WTC11 (cell line): ENCODE results near the gene PAXIP1.

Experiments
- CREB1 ChIP-seq: sonication (generic); formaldehyde crosslinking; IDR thresholded peaks from 2 replicates; pipeline ENCODE4 v1.8.0; 2023; ENCODE audit warnings: mild to moderate bottlenecking, missing genetic modification reagents
- ELF4 ChIP-seq: sonication (generic); formaldehyde crosslinking; IDR thresholded peaks from 2 replicates; pipeline ENCODE4 v1.8.1; 2022; ENCODE audit warnings: low read depth, mild to moderate bottlenecking, moderate library complexity, missing genetic modification reagents
- JUN ChIP-seq: sonication (generic); formaldehyde crosslinking; IDR thresholded peaks from 2 replicates; pipeline ENCODE4 v1.8.0; 2023; ENCODE audit warnings: mild to moderate bottlenecking, missing genetic modification reagents
- MXD4 ChIP-seq: fragments of 250-450 bp; sonication (Bioruptor Pico); IDR thresholded peaks from 2 replicates; pipeline ENCODE4 v1.8.0; 2021; ENCODE audit warnings: mild to moderate bottlenecking, moderate library complexity, borderline replicate concordance
- NR3C1 ChIP-seq: sonication (generic); formaldehyde crosslinking; conservative IDR thresholded peaks from 2 replicates; pipeline ENCODE4 v1.8.1; 2023; ENCODE audit warnings: low read depth, mild to moderate bottlenecking, missing genetic modification reagents
- RELA ChIP-seq: sonication (generic); formaldehyde crosslinking; IDR thresholded peaks from 2 replicates; pipeline ENCODE4 v1.8.1; 2022; ENCODE audit warnings: missing genetic modification reagents, mild to moderate bottlenecking, borderline replicate concordance
- ZNF121 ChIP-seq: sonication (generic); formaldehyde crosslinking; IDR thresholded peaks from 2 replicates; pipeline ENCODE4 v1.8.0; 2023; ENCODE audit warnings: missing genetic modification reagents
- ZNF317 ChIP-seq: sonication (generic); formaldehyde crosslinking; IDR thresholded peaks from 2 replicates; pipeline ENCODE4 v1.8.1; 2023; ENCODE audit warnings: low read depth, mild to moderate bottlenecking, moderate library complexity, missing genetic modification reagents, borderline replicate concordance
- TF ChIP-seq, protein P1 (sequence below): fragments of 200-600 bp; IDR thresholded peaks from 2 replicates; pipeline ENCODE4 v1.8.0; 2022; ENCODE audit warnings: antibody characterized with exemption
- TF ChIP-seq, protein P2 (sequence below): sonication (generic); formaldehyde crosslinking; IDR thresholded peaks from 2 replicates; pipeline ENCODE4 v1.8.1; 2023; ENCODE audit warnings: mild to moderate bottlenecking, missing genetic modification reagents, moderate library complexity
- TF ChIP-seq, protein P3 (sequence below): sonication (generic); formaldehyde crosslinking; IDR thresholded peaks from 2 replicates; pipeline ENCODE4 v1.8.1; 2022; ENCODE audit warnings: low read depth, missing genetic modification reagents, borderline replicate concordance
- TF ChIP-seq, protein P4 (sequence below): fragments of 250-450 bp; sonication (Bioruptor Pico); IDR thresholded peaks from 2 replicates; pipeline ENCODE4 v2.1.2; 2022; ENCODE audit warnings: mild to moderate bottlenecking, moderate library complexity
- TF ChIP-seq, protein P5 (sequence below): sonication (generic); formaldehyde crosslinking; IDR thresholded peaks from 2 replicates; pipeline ENCODE4 v1.8.1; 2023; ENCODE audit warnings: mild to moderate bottlenecking, missing genetic modification reagents

DNA sequence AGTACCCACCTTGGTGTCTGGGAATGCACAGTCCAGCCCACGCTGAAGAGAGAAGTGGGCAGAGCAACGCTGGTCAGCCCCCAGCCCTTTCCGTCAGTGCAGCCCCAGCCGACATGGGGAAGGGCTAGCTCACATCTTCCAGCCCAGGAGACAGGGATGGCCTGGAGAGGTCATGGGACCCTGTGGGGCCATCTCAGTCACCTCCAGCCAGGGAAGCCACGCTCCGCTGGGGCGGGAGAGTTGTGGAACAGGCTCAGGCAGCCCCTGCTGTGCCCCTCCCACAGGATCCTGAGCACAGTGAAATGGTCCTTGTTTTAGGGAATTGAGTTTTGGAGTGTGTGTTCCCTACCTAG, 85.1 kb downstream of the PAXIP1 start:
- TF ChIP-seq, protein P1, sequence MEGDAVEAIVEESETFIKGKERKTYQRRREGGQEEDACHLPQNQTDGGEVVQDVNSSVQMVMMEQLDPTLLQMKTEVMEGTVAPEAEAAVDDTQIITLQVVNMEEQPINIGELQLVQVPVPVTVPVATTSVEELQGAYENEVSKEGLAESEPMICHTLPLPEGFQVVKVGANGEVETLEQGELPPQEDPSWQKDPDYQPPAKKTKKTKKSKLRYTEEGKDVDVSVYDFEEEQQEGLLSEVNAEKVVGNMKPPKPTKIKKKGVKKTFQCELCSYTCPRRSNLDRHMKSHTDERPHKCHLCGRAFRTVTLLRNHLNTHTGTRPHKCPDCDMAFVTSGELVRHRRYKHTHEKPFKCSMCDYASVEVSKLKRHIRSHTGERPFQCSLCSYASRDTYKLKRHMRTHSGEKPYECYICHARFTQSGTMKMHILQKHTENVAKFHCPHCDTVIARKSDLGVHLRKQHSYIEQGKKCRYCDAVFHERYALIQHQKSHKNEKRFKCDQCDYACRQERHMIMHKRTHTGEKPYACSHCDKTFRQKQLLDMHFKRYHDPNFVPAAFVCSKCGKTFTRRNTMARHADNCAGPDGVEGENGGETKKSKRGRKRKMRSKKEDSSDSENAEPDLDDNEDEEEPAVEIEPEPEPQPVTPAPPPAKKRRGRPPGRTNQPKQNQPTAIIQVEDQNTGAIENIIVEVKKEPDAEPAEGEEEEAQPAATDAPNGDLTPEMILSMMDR = no peak
- TF ChIP-seq, protein P2, sequence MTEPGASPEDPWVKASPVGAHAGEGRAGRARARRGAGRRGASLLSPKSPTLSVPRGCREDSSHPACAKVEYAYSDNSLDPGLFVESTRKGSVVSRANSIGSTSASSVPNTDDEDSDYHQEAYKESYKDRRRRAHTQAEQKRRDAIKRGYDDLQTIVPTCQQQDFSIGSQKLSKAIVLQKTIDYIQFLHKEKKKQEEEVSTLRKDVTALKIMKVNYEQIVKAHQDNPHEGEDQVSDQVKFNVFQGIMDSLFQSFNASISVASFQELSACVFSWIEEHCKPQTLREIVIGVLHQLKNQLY (CRISPR knock-in tag) = no peak
- TF ChIP-seq, protein P3, sequence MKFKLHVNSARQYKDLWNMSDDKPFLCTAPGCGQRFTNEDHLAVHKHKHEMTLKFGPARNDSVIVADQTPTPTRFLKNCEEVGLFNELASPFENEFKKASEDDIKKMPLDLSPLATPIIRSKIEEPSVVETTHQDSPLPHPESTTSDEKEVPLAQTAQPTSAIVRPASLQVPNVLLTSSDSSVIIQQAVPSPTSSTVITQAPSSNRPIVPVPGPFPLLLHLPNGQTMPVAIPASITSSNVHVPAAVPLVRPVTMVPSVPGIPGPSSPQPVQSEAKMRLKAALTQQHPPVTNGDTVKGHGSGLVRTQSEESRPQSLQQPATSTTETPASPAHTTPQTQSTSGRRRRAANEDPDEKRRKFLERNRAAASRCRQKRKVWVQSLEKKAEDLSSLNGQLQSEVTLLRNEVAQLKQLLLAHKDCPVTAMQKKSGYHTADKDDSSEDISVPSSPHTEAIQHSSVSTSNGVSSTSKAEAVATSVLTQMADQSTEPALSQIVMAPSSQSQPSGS (CRISPR knock-in tag) = no peak
- TF ChIP-seq JUN (CRISPR knock-in tag) = no peak
- no peak for TF ChIP-seq NR3C1 (CRISPR knock-in tag)
- no peak for TF ChIP-seq RELA (CRISPR knock-in tag)
- no peak for TF ChIP-seq MXD4 (CRISPR knock-in tag)
- TF ChIP-seq ZNF317 = no peak
- TF ChIP-seq, protein P4, sequence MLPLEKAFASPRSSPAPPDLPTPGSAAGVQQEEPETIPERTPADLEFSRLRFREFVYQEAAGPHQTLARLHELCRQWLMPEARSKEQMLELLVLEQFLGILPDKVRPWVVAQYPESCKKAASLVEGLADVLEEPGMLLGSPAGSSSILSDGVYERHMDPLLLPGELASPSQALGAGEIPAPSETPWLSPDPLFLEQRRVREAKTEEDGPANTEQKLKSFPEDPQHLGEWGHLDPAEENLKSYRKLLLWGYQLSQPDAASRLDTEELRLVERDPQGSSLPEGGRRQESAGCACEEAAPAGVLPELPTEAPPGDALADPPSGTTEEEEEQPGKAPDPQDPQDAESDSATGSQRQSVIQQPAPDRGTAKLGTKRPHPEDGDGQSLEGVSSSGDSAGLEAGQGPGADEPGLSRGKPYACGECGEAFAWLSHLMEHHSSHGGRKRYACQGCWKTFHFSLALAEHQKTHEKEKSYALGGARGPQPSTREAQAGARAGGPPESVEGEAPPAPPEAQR (CRISPR knock-in tag) = no peak
- TF ChIP-seq, protein P5, sequence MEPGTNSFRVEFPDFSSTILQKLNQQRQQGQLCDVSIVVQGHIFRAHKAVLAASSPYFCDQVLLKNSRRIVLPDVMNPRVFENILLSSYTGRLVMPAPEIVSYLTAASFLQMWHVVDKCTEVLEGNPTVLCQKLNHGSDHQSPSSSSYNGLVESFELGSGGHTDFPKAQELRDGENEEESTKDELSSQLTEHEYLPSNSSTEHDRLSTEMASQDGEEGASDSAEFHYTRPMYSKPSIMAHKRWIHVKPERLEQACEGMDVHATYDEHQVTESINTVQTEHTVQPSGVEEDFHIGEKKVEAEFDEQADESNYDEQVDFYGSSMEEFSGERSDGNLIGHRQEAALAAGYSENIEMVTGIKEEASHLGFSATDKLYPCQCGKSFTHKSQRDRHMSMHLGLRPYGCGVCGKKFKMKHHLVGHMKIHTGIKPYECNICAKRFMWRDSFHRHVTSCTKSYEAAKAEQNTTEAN = no peak
- no peak for TF ChIP-seq CREB1 (CRISPR knock-in tag)
- no peak for TF ChIP-seq ELF4 (CRISPR knock-in tag)
- no peak for TF ChIP-seq ZNF121 (CRISPR knock-in tag)
